Measurements from ENCODE around the gene NYAP2. TPM values are rescaled to one million over a fixed set of nuclear protein-coding genes. Genes with fewer than 3 reads are reported as not detected.

NYAP2 gene
- total RNA-seq, 1 experiment from 2014 or later: not detected

GRCh38 chr2:225512469-225512868 lies 113.0 kb downstream of the NYAP2 start:
- H3K9me2 ChIP-seq (ENCODE audit: insufficient read depth): no peaks in the 10 kb centered on the region
- H3K79me2 ChIP-seq (ENCODE audit: insufficient read depth, low read length): no peaks in the 10 kb centered on the region
- POLR2A ChIA-PET: no interaction called here
- H3K9me3 ChIP-seq (ENCODE audit: control insufficient read depth in 1 of 2, insufficient read depth in 1 of 2, low read depth in 1 of 2, low read length in 2 of 2): no peaks in the 10 kb centered on the region
- no peaks in the 10 kb centered on the region for H4K20me1 ChIP-seq (ENCODE audit: insufficient read depth)
- no peaks in the 10 kb centered on the region for H3K36me3 ChIP-seq (ENCODE audit: control insufficient read depth in 1 of 2, insufficient read depth in 2 of 2, low read length in 2 of 2)
- H3K27ac ChIP-seq (ENCODE audit: low read depth, low read length): no peak overlapping the region
- RAD21 ChIA-PET (ENCODE audit: low non-redundant PET in 1 of 2, low total read pairs in 2 of 2, uncharacterized antibody in 2 of 2, unreplicated experiment in 2 of 2): no interaction called here
- CTCF ChIA-PET: no interaction called here
- TF ChIP-seq TCF7L2 (IDR thresholded peaks at IDR 0.05; ENCODE audit: borderline replicate concordance, extremely low read depth, insufficient read depth, insufficient read length): no peak
- TF ChIP-seq CTCF (IDR thresholded peaks at IDR 0.05 in 2 of 3, conservative IDR thresholded peaks at IDR 0.05 in 1 of 3; ENCODE audit: borderline replicate concordance in 1 of 3, insufficient read depth in 1 of 3, low read depth in 2 of 3, low read length in 2 of 3): no peak
- TF ChIP-seq YY1 (IDR thresholded peaks at IDR 0.05; ENCODE audit: extremely low read depth, insufficient replicate concordance, low read depth, low read length): no peak
- no peak for TF ChIP-seq ATF3 (IDR thresholded peaks at IDR 0.05)
- no peak for TF ChIP-seq ZBTB33 (IDR thresholded peaks at IDR 0.05; ENCODE audit: extremely low read depth, insufficient replicate concordance, low read length)
- TF ChIP-seq EZH2 (IDR thresholded peaks at IDR 0.05): no peak
- no peak for TF ChIP-seq REST (IDR thresholded peaks at IDR 0.05; ENCODE audit: low read depth)
- no peaks in the 10 kb centered on the region for H3K27me3 ChIP-seq (ENCODE audit: insufficient read depth, low read length)
- no peak overlapping the region for H2AFZ ChIP-seq (ENCODE audit: low read depth, low read length, poor library complexity, severe bottlenecking)
- no peak overlapping the region for H3K4me3 ChIP-seq (replicated peaks in 1 of 2; ENCODE audit: low read depth in 1 of 2, low read length in 2 of 2)
- no peak overlapping the region for H3K9ac ChIP-seq (ENCODE audit: low read length)
- H3K4me2 ChIP-seq (ENCODE audit: low read length): no peak overlapping the region
- no TSS peak for BruUV-seq (replicated peaks)
- H3K4me1 ChIP-seq (ENCODE audit: control insufficient read depth in 1 of 2, insufficient read depth in 2 of 2, low read length in 2 of 2): 0 out of 4 replicates have a peak, but pooled peaks cover 0 to 3% of the 10 kb centered on the region in 2 experiments
- DNase-seq (ENCODE audit: low read depth, low spot score): no peak
- intact Hi-C loops (cut with micrococcal nuclease): no loop called here
- no peak for ATAC-seq

Data from HCT116 (cell line).